A549 (cell line): ENCODE data around the gene TMA7B. TPM values are rescaled to one million over a fixed set of nuclear protein-coding genes. Genes with fewer than 3 reads are reported as not detected.
"Not testable (repeated sequence)": the region's sequence is repeated elsewhere in the genome, so short reads cannot be mapped to it uniquely, and the experiment has no call there.

Experiments used
- ATAC-seq, 2 experiments: fragments of 200-7000 bp in 1 of 2; fragments of >200 bp in 1 of 2; cut with Nextera tagmentation in 1 of 2; cut with Tn5 transposase in 1 of 2; 3 replicates each; pipeline versions ENCODE4 v1.8.0 to v1.9.1; 2018 to 2020; ENCODE audit warnings: mild to moderate bottlenecking in 1 of 2, moderate library complexity in 1 of 2
- CTCF ChIA-PET: fragments of 300-600 bp; sonication (Branson Sonifier 250); formaldehyde crosslinking; extraction: SDS; loops from one replicate; lab custom pipeline; 2021; ENCODE audit warnings: antibody characterized with exemption, inconsistent platforms; lab: Yijun Ruan, JAX
- POLR2A ChIA-PET: fragments of 350-600 bp; formaldehyde crosslinking; extraction: SDS; loops from one replicate; lab custom pipeline; 2021; ENCODE audit warnings: antibody characterized with exemption, inconsistent platforms; lab: Yijun Ruan, JAX
- DNase-seq, 2 experiments: peaks; one replicate each; pipeline versions ENCODE4 v3.0.0 to v3.0.0-alpha.2; 2011 to 2016; ENCODE audit warnings: low read depth in 1 of 2, low spot score in 1 of 2
- FAIRE-seq: peaks from 2 replicates; lab custom pipeline; 2011; peaks lifted over from hg19 to GRCh38; lab: Jason Lieb, UNC
- H3K27ac ChIP-seq, 2 experiments: fragments of >200 bp; sonication (Bioruptor Twin); formaldehyde crosslinking; 3 replicates each; pipeline ENCODE4 v1.5.1; 2016 to 2017
- H3K4me1 ChIP-seq: fragments of >200 bp; sonication (Bioruptor Twin); formaldehyde crosslinking; 3 replicates; pipeline ENCODE4 v1.6.1; 2016
- H3K4me2 ChIP-seq: fragments of >200 bp; sonication (Bioruptor Twin); formaldehyde crosslinking; 3 replicates; pipeline ENCODE4 v1.6.1; 2016
- H3K4me3 ChIP-seq: fragments of >200 bp; sonication (Bioruptor Twin); formaldehyde crosslinking; 3 replicates; pipeline ENCODE4 v1.5.1; 2016
- H3K9me3 ChIP-seq: fragments of >200 bp; sonication (Bioruptor Twin); formaldehyde crosslinking; 3 replicates; pipeline ENCODE4 v1.6.1; 2016
- ATOH8 ChIP-seq: fragments of 250-450 bp; sonication (Bioruptor Pico); IDR thresholded peaks from 2 replicates; pipeline ENCODE4 v1.5.0; 2020; ENCODE audit warnings: low read depth, mild to moderate bottlenecking, moderate library complexity
- CBX8 ChIP-seq: fragments of 200-600 bp; sonication (generic); IDR thresholded peaks from 2 replicates; pipeline ENCODE4 v1.6.1; 2016
- CEBPB ChIP-seq, 2 experiments: fragments of >200 bp in 1 of 2; sonication (Bioruptor Twin) in 1 of 2; formaldehyde crosslinking in 1 of 2; IDR thresholded peaks; 2 replicates each; pipeline ENCODE4 v1.6.1; 2012 to 2016
- CHD2 ChIP-seq: fragments of 150-350 bp; IDR thresholded peaks from 2 replicates; pipeline ENCODE4 v1.6.1; 2014; ENCODE audit warnings: low read length; ENCODE audit not compliant: partially characterized antibody
- EHF ChIP-seq: fragments of 250-450 bp; sonication (Bioruptor Pico); IDR thresholded peaks from 2 replicates; pipeline ENCODE4 v1.5.0; 2020; ENCODE audit warnings: mild to moderate bottlenecking
- FOSL2 ChIP-seq, 2 experiments: fragments of 450-650 bp in 1 of 2; fragments of >200 bp in 1 of 2; sonication (Bioruptor Twin) in 1 of 2; formaldehyde crosslinking; IDR thresholded peaks; 2 replicates each; pipeline versions ENCODE4 v1.5.0 to v1.6.1; 2016 to 2020; ENCODE audit warnings: mild to moderate bottlenecking in 1 of 2, moderate library complexity in 1 of 2
- FOXS1 ChIP-seq: fragments of 250-450 bp; sonication (Bioruptor Pico); IDR thresholded peaks from 2 replicates; pipeline ENCODE4 v1.5.0; 2020; ENCODE audit warnings: mild to moderate bottlenecking, moderate library complexity
- HOXB13 ChIP-seq: fragments of 250-450 bp; sonication (Bioruptor Pico); IDR thresholded peaks from 2 replicates; pipeline ENCODE4 v1.5.0; 2020; ENCODE audit warnings: low read depth, mild to moderate bottlenecking, moderate library complexity
- JUNB ChIP-seq: fragments of >200 bp; sonication (Bioruptor Twin); formaldehyde crosslinking; IDR thresholded peaks from 2 replicates; pipeline ENCODE4 v1.6.1; 2016
- KDM5A ChIP-seq: fragments of 200-600 bp; sonication (generic); IDR thresholded peaks from 2 replicates; pipeline ENCODE4 v1.6.1; 2016; ENCODE audit warnings: antibody characterized with exemption, mild to moderate bottlenecking
- MAZ ChIP-seq: fragments of 150-350 bp; IDR thresholded peaks from 2 replicates; pipeline ENCODE4 v1.6.1; 2014; ENCODE audit warnings: antibody characterized with exemption, low read depth, low read length, borderline replicate concordance
- NFE2L2 ChIP-seq: fragments of 150-350 bp; conservative IDR thresholded peaks from 2 replicates; pipeline ENCODE4 v1.6.1; 2014; ENCODE audit warnings: low read length
- PHF8 ChIP-seq: fragments of 200-600 bp; sonication (generic); IDR thresholded peaks from 2 replicates; pipeline ENCODE4 v1.6.1; 2016; ENCODE audit warnings: low read depth, mild to moderate bottlenecking, antibody characterized with exemption, moderate library complexity, borderline replicate concordance
- POLR2A ChIP-seq: IDR thresholded peaks from 2 replicates; pipeline ENCODE4 v1.6.1; 2012; ENCODE audit warnings: mild to moderate bottlenecking, low read length
- RAD21 ChIP-seq, 2 experiments: fragments of >200 bp in 1 of 2; sonication (Bioruptor Twin) in 1 of 2; formaldehyde crosslinking in 1 of 2; IDR thresholded peaks in 1 of 2; conservative IDR thresholded peaks in 1 of 2; 2 replicates in 1 of 2; 3 replicates in 1 of 2; pipeline ENCODE4 v1.6.1; 2012 to 2018; ENCODE audit warnings: inconsistent platforms in 1 of 2
- RFX5 ChIP-seq: fragments of 450-650 bp; IDR thresholded peaks from 2 replicates; pipeline ENCODE4 v1.7.1; 2014; ENCODE audit warnings: antibody characterized with exemption, mild to moderate bottlenecking, moderate library complexity
- RNF2 ChIP-seq: fragments of 200-600 bp; sonication (generic); IDR thresholded peaks from 2 replicates; pipeline ENCODE4 v1.6.1; 2016; ENCODE audit warnings: low read depth, mild to moderate bottlenecking, antibody characterized with exemption, moderate library complexity, borderline replicate concordance
- SMC3 ChIP-seq: fragments of >200 bp; sonication (Bioruptor Twin); formaldehyde crosslinking; IDR thresholded peaks from 3 replicates; pipeline ENCODE4 v1.6.1; 2018; ENCODE audit warnings: inconsistent platforms
- TFCP2L1 ChIP-seq: fragments of 250-450 bp; sonication (Bioruptor Pico); IDR thresholded peaks from 2 replicates; pipeline ENCODE4 v1.5.0; 2021; ENCODE audit warnings: mild to moderate bottlenecking
- ZFP36 ChIP-seq: fragments of 450-650 bp; IDR thresholded peaks from 2 replicates; pipeline ENCODE4 v1.6.1; 2014; ENCODE audit warnings: borderline replicate concordance; ENCODE audit not compliant: partially characterized antibody
- ZNF302 ChIP-seq: fragments of 250-450 bp; sonication (Bioruptor Pico); IDR thresholded peaks from 2 replicates; pipeline ENCODE4 v1.9.0; 2021; ENCODE audit warnings: inconsistent platforms, mild to moderate bottlenecking, moderate library complexity
- ZSCAN20 ChIP-seq: fragments of 250-450 bp; sonication (Bioruptor Pico); IDR thresholded peaks from 2 replicates; pipeline ENCODE4 v1.8.0; 2022; ENCODE audit warnings: mild to moderate bottlenecking, moderate library complexity
- WGBS: methylation state at CpG from one replicate; pipeline ENCODE4 v1.1.6; 2017; ENCODE audit errors: missing lambda C conversion rate; 5-methylcytosine and 5-hydroxymethylcytosine counted together
- polyA plus RNA-seq, 4 experiments: library from polyadenylated mRNA; depleted of rRNA in 3 of 4; stranded (reverse); fragments of >200 nt; fragmentation: RNase III in 1 of 4; extraction: RNeasy Plus Mini Kit Qiagen cat#74134 plus additional on column Dnase treatment in 1 of 4; gene quantifications; 2 replicates in 3 of 4; 3 replicates in 1 of 4; pipeline ENCODE4 v1.2.3, GENCODE V29; 2011 to 2017
- TF ChIP-seq, protein P1 (sequence below): fragments of >200 bp; sonication (Bioruptor Twin); formaldehyde crosslinking; IDR thresholded peaks from 3 replicates; pipeline ENCODE4 v1.6.1; 2016
- TF ChIP-seq, protein P2 (sequence below): IDR thresholded peaks from 2 replicates; pipeline ENCODE4 v1.6.1; 2012; ENCODE audit warnings: low read depth, borderline replicate concordance

Gene TMA7B
- polyA plus RNA-seq, 2 of the 4 experiments (the other 2 are of a cell fraction): not detected

DNA sequence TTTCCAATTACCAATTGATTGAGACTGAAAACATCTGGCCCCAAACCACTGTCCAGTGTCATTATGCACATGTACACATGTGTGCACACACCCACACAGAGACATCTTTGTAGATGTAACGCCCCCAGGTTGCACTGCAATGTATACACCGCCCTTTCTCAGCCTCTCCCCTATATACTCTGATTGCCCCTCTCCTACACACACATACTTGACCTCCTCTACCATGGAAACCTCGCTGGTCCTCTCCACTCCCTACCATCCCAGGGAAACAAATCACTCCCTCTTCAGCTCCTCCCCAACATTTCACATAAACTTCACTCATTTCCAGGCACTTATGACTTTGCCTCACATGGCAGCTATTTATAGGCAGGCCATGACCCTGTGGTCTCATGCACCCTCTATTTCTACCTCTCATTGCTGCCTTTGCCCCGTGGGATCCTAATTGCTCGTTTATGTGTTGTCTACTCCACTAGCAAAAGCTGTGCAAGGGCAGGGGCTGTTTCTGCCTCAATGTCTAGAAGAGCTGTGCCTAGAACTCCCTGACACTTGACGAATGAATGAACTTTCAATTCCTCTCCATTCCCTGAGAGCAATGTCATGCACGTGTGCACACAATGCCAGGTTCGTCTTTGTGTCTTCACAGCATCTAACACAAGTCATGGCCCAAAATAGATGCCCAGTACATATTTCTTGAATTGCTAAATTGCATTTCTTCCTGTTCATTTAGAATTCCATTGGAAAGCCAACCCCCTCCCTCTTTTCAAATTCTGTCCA lies 10.0 kb upstream of the TMA7B start:
- FAIRE-seq: no peak
- CTCF ChIA-PET: interaction anchor here (1.2 kb wide), 1 partner anchor 9 kb away, joined by 3 read pairs; no protein-coding TSS in a partner anchor
- H3K4me1 ChIP-seq: no peaks in the 10 kb centered on the region
- no peak overlapping the region for H3K4me2 ChIP-seq
- no peak for TF ChIP-seq ZSCAN20 (CRISPR knock-in tag)
- no peak for TF ChIP-seq EHF (CRISPR knock-in tag)
- no peak for TF ChIP-seq FOSL2 (IDR thresholded peaks at IDR 0.05)
- TF ChIP-seq FOSL2 (CRISPR knock-in tag; IDR thresholded peaks at IDR 0.05): no peak
- TF ChIP-seq SMC3: no peak
- no peak for TF ChIP-seq KDM5A
- POLR2A ChIA-PET: no interaction called here
- DNase-seq: no peak
- no peak overlapping the region for H3K27ac ChIP-seq
- ATAC-seq: no peak
- H3K9me3 ChIP-seq: no peaks in the 10 kb centered on the region
- WGBS: 31% methylated on average over 8 of the region's 8 CpGs
- H3K4me3 ChIP-seq: no peak overlapping the region

DNA sequence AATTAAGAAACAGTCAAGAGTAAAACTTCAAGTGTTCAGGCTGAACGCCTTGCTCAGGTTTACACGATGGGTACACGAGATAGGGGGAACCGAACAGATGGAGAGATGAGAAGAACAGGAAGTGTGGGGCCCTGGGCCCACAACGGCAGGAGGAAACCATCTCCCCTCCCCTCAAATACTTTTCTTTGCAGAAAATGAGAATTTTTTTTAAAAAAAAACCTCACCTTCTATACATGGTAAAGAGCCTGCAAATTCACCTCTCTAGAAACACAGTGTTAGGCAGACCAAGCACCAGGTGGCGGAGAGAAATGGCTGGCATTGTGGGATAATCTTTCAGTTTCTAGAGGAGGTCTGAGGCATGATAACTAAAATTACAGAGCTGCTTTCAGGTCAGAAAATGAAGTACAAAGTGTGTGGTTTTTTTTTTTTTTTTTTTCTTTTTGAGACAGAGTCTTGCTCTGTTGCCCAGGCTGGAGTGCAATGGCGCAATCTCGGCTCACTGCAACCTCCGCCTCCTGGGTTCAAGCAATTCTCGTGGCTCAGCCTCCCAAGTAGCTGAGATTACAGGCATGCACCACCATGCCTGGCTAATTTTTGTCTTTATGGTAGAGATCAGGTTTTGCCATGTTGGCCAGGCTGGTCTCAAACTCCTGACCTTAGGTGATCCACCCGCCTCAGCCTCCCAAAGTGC lies 8.4 kb upstream of the TMA7B start:
- H3K27ac ChIP-seq, DNase-seq, ATAC-seq, H3K9me3 ChIP-seq, FAIRE-seq, H3K4me1 ChIP-seq, CTCF ChIA-PET, H3K4me2 ChIP-seq, H3K4me3 ChIP-seq: not testable (repeated sequence)
- POLR2A ChIA-PET: interaction anchor here (0.6 kb wide), 1 partner anchor 392 kb away, joined by 4 read pairs; no protein-coding TSS in a partner anchor
- WGBS: 64% methylated on average over 11 of the region's 11 CpGs

GRCh38 chr22:39952347-39952746 lies 7.8 kb upstream of the TMA7B start:
- WGBS: 78% methylated on average over 6 of the region's 6 CpGs
- no peak overlapping the region for H3K4me2 ChIP-seq
- ChIA-PET CTCF (interaction anchor here (1.5 kb wide), 1 partner anchor 38 kb away, joined by 3 read pairs; no protein-coding TSS in a partner anchor), POLR2A (interaction anchor here (0.6 kb wide), 1 partner anchor 392 kb away, joined by 4 read pairs; no protein-coding TSS in a partner anchor)
- FAIRE-seq (no peak), ATAC-seq (no peak), DNase-seq (no peak)
- no peak for TF ChIP-seq FOXS1 (CRISPR knock-in tag)
- no peak for TF ChIP-seq ZSCAN20 (CRISPR knock-in tag)
- TF ChIP-seq POLR2A: no peak
- no peak for TF ChIP-seq CBX8
- no peak for TF ChIP-seq HOXB13 (CRISPR knock-in tag)
- no peak for TF ChIP-seq RNF2
- no peak for TF ChIP-seq RFX5
- H3K27ac ChIP-seq: no peak overlapping the region
- no peaks in the 10 kb centered on the region for H3K9me3 ChIP-seq
- H3K4me1 ChIP-seq: no peaks in the 10 kb centered on the region
- H3K4me3 ChIP-seq: no peak overlapping the region

GRCh38 chr22:39953101-39953500 lies 7.1 kb upstream of the TMA7B start:
- WGBS: 88% methylated on average over 2 of the region's 2 CpGs
- no peaks in the 10 kb centered on the region for H3K4me1 ChIP-seq
- FAIRE-seq (no peak), ATAC-seq (no peak), DNase-seq (no peak)
- no peak overlapping the region for H3K4me2 ChIP-seq
- CTCF ChIA-PET: interaction anchor here (1.1 to 1.5 kb wide), 3 partner anchors 35 to 72 kb away, joined by 3 to 4 read pairs (median 3); no protein-coding TSS in a partner anchor
- TF ChIP-seq FOXS1 (CRISPR knock-in tag) (no peak), TFCP2L1 (CRISPR knock-in tag) (no peak), MAZ (no peak), ZFP36 (no peak), SMC3 (no peak), NFE2L2 (no peak), PHF8 (no peak), RAD21 (conservative IDR thresholded peaks at IDR 0.05 in 1 of 2, IDR thresholded peaks at IDR 0.05 in 1 of 2) (no peak), ZNF302 (no peak), CEBPB (IDR thresholded peaks at IDR 0.05) (no peak), RNF2 (no peak), CHD2 (no peak), JUNB (no peak), ATOH8 (CRISPR knock-in tag) (no peak)
- TF ChIP-seq, protein P1, sequence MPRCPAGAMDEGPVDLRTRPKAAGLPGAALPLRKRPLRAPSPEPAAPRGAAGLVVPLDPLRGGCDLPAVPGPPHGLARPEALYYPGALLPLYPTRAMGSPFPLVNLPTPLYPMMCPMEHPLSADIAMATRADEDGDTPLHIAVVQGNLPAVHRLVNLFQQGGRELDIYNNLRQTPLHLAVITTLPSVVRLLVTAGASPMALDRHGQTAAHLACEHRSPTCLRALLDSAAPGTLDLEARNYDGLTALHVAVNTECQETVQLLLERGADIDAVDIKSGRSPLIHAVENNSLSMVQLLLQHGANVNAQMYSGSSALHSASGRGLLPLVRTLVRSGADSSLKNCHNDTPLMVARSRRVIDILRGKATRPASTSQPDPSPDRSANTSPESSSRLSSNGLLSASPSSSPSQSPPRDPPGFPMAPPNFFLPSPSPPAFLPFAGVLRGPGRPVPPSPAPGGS: no peak
- TF ChIP-seq, protein P2, sequence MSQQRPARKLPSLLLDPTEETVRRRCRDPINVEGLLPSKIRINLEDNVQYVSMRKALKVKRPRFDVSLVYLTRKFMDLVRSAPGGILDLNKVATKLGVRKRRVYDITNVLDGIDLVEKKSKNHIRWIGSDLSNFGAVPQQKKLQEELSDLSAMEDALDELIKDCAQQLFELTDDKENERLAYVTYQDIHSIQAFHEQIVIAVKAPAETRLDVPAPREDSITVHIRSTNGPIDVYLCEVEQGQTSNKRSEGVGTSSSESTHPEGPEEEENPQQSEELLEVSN: no peak
- H3K27ac ChIP-seq: no peak overlapping the region
- no peak overlapping the region for H3K4me3 ChIP-seq
- POLR2A ChIA-PET: no interaction called here
- no peaks in the 10 kb centered on the region for H3K9me3 ChIP-seq
